NCI-H345 treated with DMSO at 0.1 percent for 48 hours (cell line): Measurements from ENCODE around the gene COASY.

ENCODE experiments used
- DNase-seq: peaks from one replicate; lab custom pipeline; 2025; ENCODE audit not compliant: unreplicated experiment; lab: John Stamatoyannopoulos, UW

Gene COASY

GRCh38 chr17:42561897-42562387 is at the start of gene COASY:
Gene COASY, plus strand, starts transcription at chr17:42562148. Its CDS starts 475 bp downstream, at chr17:42562623.
- peak; percentile 93 for DNase-seq

- no peak for DNase-seq
Observed at GRCh38 chr17:42512246-42512645, 49.7 kb upstream of the COASY start.

DNA sequence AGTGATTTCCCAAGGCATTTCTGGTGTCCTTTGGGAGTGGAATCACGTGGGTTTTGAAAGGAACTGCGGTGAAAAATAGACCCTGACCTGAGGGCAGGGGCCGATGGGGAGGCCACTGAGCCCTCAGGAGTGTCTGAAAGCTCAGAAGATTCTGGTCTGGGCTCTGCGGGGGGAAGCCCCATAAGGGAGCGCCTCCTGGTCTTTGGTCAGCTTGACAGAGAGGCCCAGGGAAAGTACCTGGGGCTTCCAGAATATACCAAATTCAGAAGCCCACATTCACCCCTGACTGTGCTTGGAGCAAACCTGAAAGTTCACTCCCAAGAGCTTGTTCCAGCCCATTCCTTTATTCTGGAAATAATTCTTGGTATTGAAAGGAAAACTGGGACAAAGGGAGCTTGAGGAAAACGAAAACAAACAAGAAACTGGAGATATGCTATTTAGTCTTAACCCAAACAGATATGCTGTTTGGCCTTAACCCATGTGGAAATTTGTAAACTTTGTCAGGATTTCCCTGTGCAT is 49.2 kb upstream of the COASY start:
- DNase-seq = no peak

DNA sequence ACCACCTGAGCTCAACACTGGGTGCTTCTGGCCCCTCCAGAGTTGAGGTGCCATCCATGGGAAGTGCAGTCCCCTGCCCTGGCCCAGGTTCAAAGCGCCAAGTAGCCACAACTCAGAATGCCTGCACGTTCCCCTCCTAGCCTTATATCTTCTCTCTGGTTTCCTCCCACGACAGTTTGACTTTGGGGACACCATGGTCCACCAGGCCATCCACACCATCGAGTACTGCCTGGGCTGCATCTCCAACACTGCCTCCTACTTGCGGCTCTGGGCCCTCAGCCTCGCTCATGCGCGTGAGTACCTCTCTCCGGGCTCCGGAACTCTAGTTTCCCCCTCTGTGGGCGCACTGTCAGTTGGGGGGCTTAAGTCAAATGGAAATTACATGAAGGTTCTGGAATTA is 48.3 kb upstream of the COASY start:
- no peak for DNase-seq

GRCh38 chr17:42514279-42514678 is 47.7 kb upstream of the COASY start:
- DNase-seq = no peak

DNA sequence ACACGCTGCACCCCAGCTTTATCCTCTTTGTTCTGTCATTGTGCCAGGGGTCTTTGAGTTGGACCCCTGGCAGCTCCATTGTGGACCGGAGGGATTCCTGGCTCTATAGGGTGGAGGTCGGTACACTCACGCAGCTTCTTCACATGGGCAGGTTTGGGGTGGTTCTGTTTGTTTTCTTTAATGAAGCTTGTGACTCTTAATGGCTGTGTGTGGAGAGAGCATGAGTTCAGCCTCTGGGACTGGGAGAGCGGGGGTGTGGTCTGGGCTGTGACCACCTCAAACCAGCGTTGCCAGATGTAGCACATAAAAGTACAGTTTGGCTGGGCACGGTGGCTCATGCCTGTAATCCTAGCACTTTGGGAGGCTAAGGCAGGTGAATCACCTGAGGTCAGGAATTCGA is 47.1 kb upstream of the COASY start:
- no peak for DNase-seq

DNA sequence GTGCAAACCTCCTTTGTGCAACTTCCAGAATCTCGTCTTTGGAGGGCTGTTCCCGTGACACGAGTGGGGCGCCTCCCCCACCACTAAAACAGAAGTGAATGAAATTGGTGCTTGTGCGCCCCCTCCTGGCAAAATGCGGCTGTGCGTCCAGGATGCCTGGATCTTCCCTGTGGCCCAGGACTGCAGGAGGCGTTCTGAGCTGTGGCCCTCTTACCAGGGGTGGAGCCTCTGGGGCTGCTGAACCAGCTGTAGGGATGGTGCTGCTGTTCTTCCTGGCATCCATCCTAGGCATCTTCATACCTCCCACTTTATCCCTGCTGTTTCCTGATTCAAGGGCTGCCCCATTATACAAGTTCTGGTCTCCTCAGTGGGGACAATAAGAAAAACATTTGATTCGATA is 44.4 kb upstream of the COASY start:
- no peak for DNase-seq

- no peak for DNase-seq
Observed at GRCh38 chr17:42518046-42518754, 43.7 kb upstream of the COASY start.

DNA sequence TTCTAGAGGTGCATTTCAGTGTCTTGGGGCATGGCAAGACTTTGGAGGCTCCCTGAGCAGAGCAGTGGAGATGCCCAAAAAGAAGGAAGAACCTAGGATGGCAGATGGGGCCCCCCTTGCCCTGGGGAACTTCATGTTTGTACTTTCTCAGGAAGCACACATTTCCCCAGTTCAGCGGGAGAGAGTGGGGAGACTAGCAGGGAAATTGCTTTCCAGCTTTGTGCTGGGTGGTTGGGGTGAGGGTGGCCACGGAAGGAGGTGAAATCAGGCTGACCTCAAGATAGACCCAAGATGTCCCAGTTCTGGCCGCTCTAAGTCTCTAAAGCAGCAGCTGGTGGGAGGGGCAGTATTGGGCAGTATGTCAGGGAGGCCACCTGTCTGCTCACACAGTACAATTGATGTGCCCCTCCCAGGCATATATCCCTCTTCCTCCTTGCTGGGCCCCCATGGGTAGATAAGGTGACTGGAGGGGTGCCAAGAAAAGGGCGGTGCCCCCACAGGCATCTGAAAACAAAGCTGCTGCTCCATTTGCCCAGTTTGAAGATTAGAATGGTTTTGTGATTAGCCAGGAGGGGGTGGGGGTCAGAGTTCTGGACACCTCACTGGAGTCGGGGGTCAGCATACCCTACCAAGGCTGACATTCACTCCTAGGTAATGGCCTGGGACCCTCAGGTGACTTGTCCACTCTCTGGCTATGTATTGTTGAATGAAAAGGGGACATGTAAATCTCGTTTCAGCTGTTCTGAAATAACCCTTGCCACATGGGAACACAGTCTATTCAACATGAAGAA is 43.0 kb upstream of the COASY start:
- no peak for DNase-seq

GRCh38 chr17:42519546-42520491 is 42.1 kb upstream of the COASY start:
- no peak for DNase-seq

- no peak for DNase-seq
Observed at GRCh38 chr17:42520540-42520951, 41.4 kb upstream of the COASY start.

- DNase-seq = no peak
Observed at GRCh38 chr17:42521036-42521435, 40.9 kb upstream of the COASY start.

DNA sequence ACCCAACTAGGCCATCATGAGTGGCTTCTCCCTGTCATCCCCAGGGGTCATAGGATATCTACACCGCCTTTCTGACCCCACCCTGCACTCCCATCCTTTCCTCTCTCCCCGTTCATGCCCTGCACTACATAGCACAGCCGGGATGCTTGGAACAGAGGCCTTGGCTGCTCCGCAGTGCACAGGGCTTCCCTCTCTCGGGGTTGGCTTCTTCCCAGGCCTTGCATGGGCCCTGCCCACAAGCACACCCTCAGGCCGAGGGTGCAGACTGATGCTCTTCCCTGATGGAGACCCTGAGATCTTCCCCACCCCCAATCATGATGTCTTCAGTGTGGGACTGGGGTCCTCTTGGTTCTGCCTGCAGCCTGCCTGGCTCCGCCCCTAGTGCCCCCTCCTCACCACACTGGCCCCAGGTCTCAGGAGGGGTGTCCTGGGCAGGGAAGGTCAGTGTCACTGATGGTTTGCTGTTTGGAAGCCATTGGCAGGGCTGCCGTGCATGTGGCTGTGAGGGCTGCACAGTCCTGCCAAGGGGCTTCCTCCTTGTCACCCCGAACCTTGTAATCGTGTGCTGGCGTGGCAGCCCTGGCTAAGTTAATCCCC is 40.2 kb upstream of the COASY start:
- DNase-seq = no peak

GRCh38 chr17:42522263-42522790 is 39.6 kb upstream of the COASY start:
- DNase-seq = no peak

GRCh38 chr17:42522798-42523278 is 39.1 kb upstream of the COASY start:
- no peak for DNase-seq

DNA sequence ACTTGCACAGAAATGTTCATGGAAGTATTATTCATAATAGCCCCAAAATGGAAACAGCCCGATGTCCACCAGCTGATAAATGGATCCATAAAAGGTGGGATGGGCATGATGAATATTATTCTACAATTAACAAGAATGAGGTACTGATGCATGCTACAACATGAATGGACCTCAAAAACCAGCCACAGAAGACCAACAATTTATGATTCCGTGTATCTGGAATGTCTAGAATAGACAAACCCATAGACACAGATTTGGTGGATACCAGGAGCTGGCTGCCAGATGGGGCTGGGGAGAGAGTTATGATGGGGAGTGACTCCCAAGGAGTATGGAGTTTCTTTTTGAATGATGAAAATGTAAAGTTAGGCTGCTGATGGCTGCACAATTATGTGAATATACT is 36.7 kb upstream of the COASY start:
- DNase-seq = no peak

GRCh38 chr17:42526031-42526444 is 35.9 kb upstream of the COASY start:
- DNase-seq = no peak

GRCh38 chr17:42527932-42528331 is 34.0 kb upstream of the COASY start:
- DNase-seq = no peak

DNA sequence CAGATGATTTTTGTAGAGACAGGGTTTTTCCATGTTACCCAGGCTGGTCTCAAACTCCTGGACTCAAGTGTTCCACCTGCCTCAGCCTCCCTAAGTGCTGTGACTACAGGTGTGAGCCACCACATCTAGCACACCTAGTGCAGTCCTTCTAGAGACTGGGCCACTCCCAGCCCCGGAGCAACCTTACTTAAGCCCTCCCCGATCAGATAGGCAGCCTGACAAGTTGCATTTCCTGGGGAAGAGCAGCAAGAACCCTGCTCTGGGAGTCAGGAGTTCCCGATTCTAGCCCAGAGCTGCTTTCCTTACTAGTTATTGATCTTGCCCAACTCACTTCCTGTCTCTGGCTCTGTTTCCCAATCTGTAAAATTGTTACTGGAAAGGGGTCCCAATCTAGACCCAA is 32.9 kb upstream of the COASY start:
- no peak for DNase-seq

DNA sequence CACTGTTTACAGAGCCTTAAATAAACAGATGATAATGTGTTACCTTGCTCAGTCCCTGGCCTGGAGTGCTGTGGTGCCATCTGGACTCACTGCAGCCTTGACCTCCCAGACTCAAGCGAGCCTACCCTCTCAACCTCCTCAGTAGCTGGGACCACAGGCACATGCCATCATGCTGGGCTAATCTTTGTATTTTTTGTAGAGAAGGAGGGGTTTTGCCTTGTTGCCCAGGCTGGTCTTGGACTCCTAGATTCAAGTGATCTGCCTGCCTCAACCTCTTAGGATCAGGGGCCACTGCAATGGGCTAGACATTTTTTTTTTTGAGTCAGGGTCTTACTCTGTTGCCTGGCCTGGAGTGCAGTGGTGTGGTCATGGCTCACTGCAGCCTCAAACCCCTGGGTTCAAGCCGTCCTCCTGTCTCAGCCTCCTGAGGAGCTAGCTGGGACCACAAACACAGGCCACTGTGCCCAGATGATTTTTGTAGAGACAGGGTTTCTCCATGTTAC is 30.9 kb upstream of the COASY start:
- DNase-seq = no peak
